ENCODE results near the gene MRPL38. TPM values are rescaled to one million over a fixed set of nuclear protein-coding genes. Genes with fewer than 3 reads are reported as not detected.

Gene MRPL38
- polyA plus RNA-seq, 4 donors = 56.9 to 93.5 (median 65.1) TPM

- no peak for FAIRE-seq
- DNase-seq = no peak
- no peaks in the 10 kb centered on the region for H3K9me3 ChIP-seq (ENCODE audit: control insufficient read depth in 2 of 2, insufficient read depth in 1 of 2, low read depth in 1 of 2, low read length in 1 of 2)
- peaks cover 0 to 55% (median 8%) of the 10 kb centered on the region in 3 donors for H3K4me1 ChIP-seq (ENCODE audit: control insufficient read depth in 3 of 3, insufficient read depth in 2 of 3, low read depth in 1 of 3, low read length in 2 of 3)
- H3K36me3 ChIP-seq (ENCODE audit: control insufficient read depth in 3 of 3, insufficient read depth in 2 of 3, low read depth in 1 of 3, low read length in 3 of 3) = peaks cover 0 to 77% (median 0%) of the 10 kb centered on the region in 3 donors
- 94 to 98% (median 95%) methylated on average over 11 of the region's 11 CpGs for WGBS, 3 donors
- H3K4me3 ChIP-seq (ENCODE audit: low read depth in 1 of 3, low read length in 3 of 3) = no peak overlapping the region
- no peaks in the 10 kb centered on the region for H3K27me3 ChIP-seq (ENCODE audit: control insufficient read depth in 3 of 3, insufficient read depth in 3 of 3, low read length in 3 of 3)
- no peak overlapping the region for H3K27ac ChIP-seq (ENCODE audit: low read depth in 1 of 3, low read length in 2 of 3)
Measured at GRCh38 chr17:75925103-75925502, 20.4 kb upstream of the MRPL38 start.

- peaks cover 0 to 54% (median 8%) of the 10 kb centered on the region in 3 donors for H3K4me1 ChIP-seq (ENCODE audit: control insufficient read depth in 3 of 3, insufficient read depth in 2 of 3, low read depth in 1 of 3, low read length in 2 of 3)
- FAIRE-seq (no peak), DNase-seq (peak; percentile 75 to 81)
- 51 to 77% (median 74%) methylated on average over 19 of the region's 19 CpGs for WGBS, 3 donors
- no peaks in the 10 kb centered on the region for H3K9me3 ChIP-seq (ENCODE audit: control insufficient read depth in 2 of 2, insufficient read depth in 1 of 2, low read depth in 1 of 2, low read length in 1 of 2)
- no peaks in the 10 kb centered on the region for H3K27me3 ChIP-seq (ENCODE audit: control insufficient read depth in 3 of 3, insufficient read depth in 3 of 3, low read length in 3 of 3)
- peaks cover 0 to 88% (median 0%) of the 10 kb centered on the region in 3 donors for H3K36me3 ChIP-seq (ENCODE audit: control insufficient read depth in 3 of 3, insufficient read depth in 2 of 3, low read depth in 1 of 3, low read length in 3 of 3)
- H3K4me3 ChIP-seq (ENCODE audit: low read depth in 1 of 3, low read length in 3 of 3) = peak overlapping the region in 1 of 3 donors; percentile 24
- peak overlapping the region in 1 of 3 donors; percentile 75 for H3K27ac ChIP-seq (ENCODE audit: low read depth in 1 of 3, low read length in 2 of 3)
Measured at GRCh38 chr17:75922963-75923874, 18.5 kb upstream of the MRPL38 start.

GRCh38 chr17:75922173-75922961 is 17.7 kb upstream of the MRPL38 start:
- peaks cover 0 to 46% (median 8%) of the 10 kb centered on the region in 3 donors for H3K4me1 ChIP-seq (ENCODE audit: control insufficient read depth in 3 of 3, insufficient read depth in 2 of 3, low read depth in 1 of 3, low read length in 2 of 3)
- no peaks in the 10 kb centered on the region for H3K27me3 ChIP-seq (ENCODE audit: control insufficient read depth in 3 of 3, insufficient read depth in 3 of 3, low read length in 3 of 3)
- peaks cover 0 to 89% (median 0%) of the 10 kb centered on the region in 3 donors for H3K36me3 ChIP-seq (ENCODE audit: control insufficient read depth in 3 of 3, insufficient read depth in 2 of 3, low read depth in 1 of 3, low read length in 3 of 3)
- H3K27ac ChIP-seq (ENCODE audit: low read depth in 1 of 3, low read length in 2 of 3) = peak overlapping the region in 1 of 3 donors; percentile 75
- FAIRE-seq (no peak), DNase-seq (no peak)
- 92 to 94% (median 92%) methylated on average over 18 of the region's 18 CpGs for WGBS, 3 donors
- no peaks in the 10 kb centered on the region for H3K9me3 ChIP-seq (ENCODE audit: control insufficient read depth in 2 of 2, insufficient read depth in 1 of 2, low read depth in 1 of 2, low read length in 1 of 2)
- peak overlapping the region in 1 of 3 donors; percentile 24 for H3K4me3 ChIP-seq (ENCODE audit: low read depth in 1 of 3, low read length in 3 of 3)

- no peak for FAIRE-seq
- 91 to 95% (median 93%) methylated on average over 13 to 15 of the region's 15 CpGs for WGBS, 3 donors
- Histone ChIP-seq H3K36me3 (ENCODE audit: control insufficient read depth in 3 of 3, insufficient read depth in 2 of 3, low read depth in 1 of 3, low read length in 3 of 3) (peaks cover 0 to 93% (median 0%) of the 10 kb centered on the region in 3 donors), H3K4me1 (ENCODE audit: control insufficient read depth in 3 of 3, insufficient read depth in 2 of 3, low read depth in 1 of 3, low read length in 2 of 3) (peaks cover 0 to 38% (median 8%) of the 10 kb centered on the region in 3 donors), H3K27me3 (ENCODE audit: control insufficient read depth in 3 of 3, insufficient read depth in 3 of 3, low read length in 3 of 3) (no peaks in the 10 kb centered on the region), H3K9me3 (ENCODE audit: control insufficient read depth in 2 of 2, insufficient read depth in 1 of 2, low read depth in 1 of 2, low read length in 1 of 2) (no peaks in the 10 kb centered on the region), H3K4me3 (ENCODE audit: low read depth in 1 of 3, low read length in 3 of 3) (no peak overlapping the region), H3K27ac (ENCODE audit: low read depth in 1 of 3, low read length in 2 of 3) (no peak overlapping the region)
- no peak for DNase-seq
Measured at GRCh38 chr17:75921596-75921995, 16.9 kb upstream of the MRPL38 start.

GRCh38 chr17:75920045-75920560 is 15.4 kb upstream of the MRPL38 start:
- Histone ChIP-seq H3K27ac (ENCODE audit: low read depth in 1 of 3, low read length in 2 of 3) (no peak overlapping the region), H3K36me3 (ENCODE audit: control insufficient read depth in 3 of 3, insufficient read depth in 2 of 3, low read depth in 1 of 3, low read length in 3 of 3) (peaks cover 0 to 93% (median 0%) of the 10 kb centered on the region in 3 donors), H3K27me3 (ENCODE audit: control insufficient read depth in 3 of 3, insufficient read depth in 3 of 3, low read length in 3 of 3) (no peaks in the 10 kb centered on the region), H3K4me3 (ENCODE audit: low read depth in 1 of 3, low read length in 3 of 3) (no peak overlapping the region), H3K4me1 (ENCODE audit: control insufficient read depth in 3 of 3, insufficient read depth in 2 of 3, low read depth in 1 of 3, low read length in 2 of 3) (peaks cover 0 to 27% (median 8%) of the 10 kb centered on the region in 3 donors), H3K9me3 (ENCODE audit: control insufficient read depth in 2 of 2, insufficient read depth in 1 of 2, low read depth in 1 of 2, low read length in 1 of 2) (no peaks in the 10 kb centered on the region)
- no peak for DNase-seq
- 87 to 92% (median 87%) methylated on average over 11 of the region's 11 CpGs for WGBS, 3 donors
- FAIRE-seq = no peak

- 94 to 97% (median 95%) methylated on average over 22 of the region's 22 CpGs for WGBS, 3 donors
- Histone ChIP-seq H3K36me3 (ENCODE audit: control insufficient read depth in 3 of 3, insufficient read depth in 2 of 3, low read depth in 1 of 3, low read length in 3 of 3) (peaks cover 0 to 93% (median 0%) of the 10 kb centered on the region in 3 donors), H3K4me3 (ENCODE audit: low read depth in 1 of 3, low read length in 3 of 3) (no peak overlapping the region), H3K4me1 (ENCODE audit: control insufficient read depth in 3 of 3, insufficient read depth in 2 of 3, low read depth in 1 of 3, low read length in 2 of 3) (peaks cover 0 to 27% (median 8%) of the 10 kb centered on the region in 3 donors), H3K9me3 (ENCODE audit: control insufficient read depth in 2 of 2, insufficient read depth in 1 of 2, low read depth in 1 of 2, low read length in 1 of 2) (no peaks in the 10 kb centered on the region), H3K27me3 (ENCODE audit: control insufficient read depth in 3 of 3, insufficient read depth in 3 of 3, low read length in 3 of 3) (no peaks in the 10 kb centered on the region), H3K27ac (ENCODE audit: low read depth in 1 of 3, low read length in 2 of 3) (no peak overlapping the region)
- DNase-seq (no peak), FAIRE-seq (no peak)
Measured at GRCh38 chr17:75919611-75920010, 14.9 kb upstream of the MRPL38 start.

- DNase-seq = no peak
- H3K4me3 ChIP-seq (ENCODE audit: low read depth in 1 of 3, low read length in 3 of 3) = no peak overlapping the region
- no peak for FAIRE-seq
- H3K9me3 ChIP-seq (ENCODE audit: control insufficient read depth in 2 of 2, insufficient read depth in 1 of 2, low read depth in 1 of 2, low read length in 1 of 2) = no peaks in the 10 kb centered on the region
- H3K4me1 ChIP-seq (ENCODE audit: control insufficient read depth in 3 of 3, insufficient read depth in 2 of 3, low read depth in 1 of 3, low read length in 2 of 3) = peaks cover 0 to 13% (median under 1%) of the 10 kb centered on the region in 3 donors
- H3K27ac ChIP-seq (ENCODE audit: low read depth in 1 of 3, low read length in 2 of 3) = no peak overlapping the region
- no peaks in the 10 kb centered on the region for H3K27me3 ChIP-seq (ENCODE audit: control insufficient read depth in 3 of 3, insufficient read depth in 3 of 3, low read length in 3 of 3)
- WGBS, 3 donors = 94 to 96% (median 95%) methylated on average over 31 of the region's 31 CpGs
- peaks cover 0 to 99% (median 0%) of the 10 kb centered on the region in 3 donors for H3K36me3 ChIP-seq (ENCODE audit: control insufficient read depth in 3 of 3, insufficient read depth in 2 of 3, low read depth in 1 of 3, low read length in 3 of 3)
Measured at GRCh38 chr17:75917917-75918445, 13.3 kb upstream of the MRPL38 start.

Measured in small intestine (tissue), 7 donors.